WTC11 (cell line): ENCODE results near the gene CDIP1.

Source experiments
- AFF4 ChIP-seq: sonication (generic); formaldehyde crosslinking; IDR thresholded peaks from 2 replicates; pipeline ENCODE4 v1.8.1; 2023; ENCODE audit warnings: mild to moderate bottlenecking, missing genetic modification reagents, borderline replicate concordance
- CREM ChIP-seq: sonication (generic); formaldehyde crosslinking; IDR thresholded peaks from 2 replicates; pipeline ENCODE4 v1.8.1; 2022; ENCODE audit warnings: mild to moderate bottlenecking, missing genetic modification reagents, moderate library complexity
- E2F4 ChIP-seq: sonication (generic); formaldehyde crosslinking; IDR thresholded peaks from 2 replicates; pipeline ENCODE4 v1.8.1; 2022; ENCODE audit warnings: low read depth, mild to moderate bottlenecking, moderate library complexity, missing genetic modification reagents, borderline replicate concordance
- ESRRA ChIP-seq: sonication (generic); formaldehyde crosslinking; IDR thresholded peaks from 2 replicates; pipeline ENCODE4 v1.8.1; 2022; ENCODE audit warnings: mild to moderate bottlenecking, missing genetic modification reagents, borderline replicate concordance
- GABPB1 ChIP-seq: sonication (generic); formaldehyde crosslinking; IDR thresholded peaks from 2 replicates; pipeline ENCODE4 v1.8.1; 2023; ENCODE audit warnings: mild to moderate bottlenecking, missing genetic modification reagents
- MLX ChIP-seq: sonication (generic); formaldehyde crosslinking; IDR thresholded peaks from 2 replicates; pipeline ENCODE4 v1.8.1; 2023; ENCODE audit warnings: mild to moderate bottlenecking, missing genetic modification reagents, moderate library complexity
- MXD4 ChIP-seq: fragments of 250-450 bp; sonication (Bioruptor Pico); IDR thresholded peaks from 2 replicates; pipeline ENCODE4 v1.8.0; 2021; ENCODE audit warnings: mild to moderate bottlenecking, moderate library complexity, borderline replicate concordance
- NFYB ChIP-seq: sonication (generic); formaldehyde crosslinking; conservative IDR thresholded peaks from 2 replicates; pipeline ENCODE4 v1.8.0; 2022; ENCODE audit warnings: low read depth, missing genetic modification reagents
- SMAD4 ChIP-seq: sonication (generic); formaldehyde crosslinking; IDR thresholded peaks from 2 replicates; pipeline ENCODE4 v1.8.0; 2022; ENCODE audit warnings: mild to moderate bottlenecking, missing genetic modification reagents
- TEAD1 ChIP-seq: sonication (generic); formaldehyde crosslinking; IDR thresholded peaks from 2 replicates; pipeline ENCODE4 v1.8.0; 2022; ENCODE audit warnings: mild to moderate bottlenecking, missing genetic modification reagents
- USF2 ChIP-seq: sonication (generic); formaldehyde crosslinking; IDR thresholded peaks from 2 replicates; pipeline ENCODE4 v1.8.1; 2023; ENCODE audit warnings: mild to moderate bottlenecking, missing genetic modification reagents, moderate library complexity
- TF ChIP-seq, protein P1 (sequence below): fragments of 200-600 bp; IDR thresholded peaks from 2 replicates; pipeline ENCODE4 v1.8.0; 2022; ENCODE audit warnings: antibody characterized with exemption
- TF ChIP-seq, protein P2 (sequence below): sonication (generic); formaldehyde crosslinking; IDR thresholded peaks from 2 replicates; pipeline ENCODE4 v1.8.1; 2022; ENCODE audit warnings: mild to moderate bottlenecking, missing genetic modification reagents, moderate library complexity, borderline replicate concordance

GRCh38 chr16:4556112-4556511 is 17.5 kb upstream of the CDIP1 start, which contains the start of gene C16orf96:
- TF ChIP-seq CREM (CRISPR knock-in tag) = no peak
- no peak for TF ChIP-seq ESRRA (CRISPR knock-in tag)
- TF ChIP-seq, protein P1, sequence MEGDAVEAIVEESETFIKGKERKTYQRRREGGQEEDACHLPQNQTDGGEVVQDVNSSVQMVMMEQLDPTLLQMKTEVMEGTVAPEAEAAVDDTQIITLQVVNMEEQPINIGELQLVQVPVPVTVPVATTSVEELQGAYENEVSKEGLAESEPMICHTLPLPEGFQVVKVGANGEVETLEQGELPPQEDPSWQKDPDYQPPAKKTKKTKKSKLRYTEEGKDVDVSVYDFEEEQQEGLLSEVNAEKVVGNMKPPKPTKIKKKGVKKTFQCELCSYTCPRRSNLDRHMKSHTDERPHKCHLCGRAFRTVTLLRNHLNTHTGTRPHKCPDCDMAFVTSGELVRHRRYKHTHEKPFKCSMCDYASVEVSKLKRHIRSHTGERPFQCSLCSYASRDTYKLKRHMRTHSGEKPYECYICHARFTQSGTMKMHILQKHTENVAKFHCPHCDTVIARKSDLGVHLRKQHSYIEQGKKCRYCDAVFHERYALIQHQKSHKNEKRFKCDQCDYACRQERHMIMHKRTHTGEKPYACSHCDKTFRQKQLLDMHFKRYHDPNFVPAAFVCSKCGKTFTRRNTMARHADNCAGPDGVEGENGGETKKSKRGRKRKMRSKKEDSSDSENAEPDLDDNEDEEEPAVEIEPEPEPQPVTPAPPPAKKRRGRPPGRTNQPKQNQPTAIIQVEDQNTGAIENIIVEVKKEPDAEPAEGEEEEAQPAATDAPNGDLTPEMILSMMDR = no peak
- no peak for TF ChIP-seq MXD4 (CRISPR knock-in tag)
- TF ChIP-seq, protein P2, sequence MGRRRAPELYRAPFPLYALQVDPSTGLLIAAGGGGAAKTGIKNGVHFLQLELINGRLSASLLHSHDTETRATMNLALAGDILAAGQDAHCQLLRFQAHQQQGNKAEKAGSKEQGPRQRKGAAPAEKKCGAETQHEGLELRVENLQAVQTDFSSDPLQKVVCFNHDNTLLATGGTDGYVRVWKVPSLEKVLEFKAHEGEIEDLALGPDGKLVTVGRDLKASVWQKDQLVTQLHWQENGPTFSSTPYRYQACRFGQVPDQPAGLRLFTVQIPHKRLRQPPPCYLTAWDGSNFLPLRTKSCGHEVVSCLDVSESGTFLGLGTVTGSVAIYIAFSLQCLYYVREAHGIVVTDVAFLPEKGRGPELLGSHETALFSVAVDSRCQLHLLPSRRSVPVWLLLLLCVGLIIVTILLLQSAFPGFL (CRISPR knock-in tag) = no peak
- TF ChIP-seq AFF4 (CRISPR knock-in tag) = no peak
- TF ChIP-seq NFYB = no peak
- no peak for TF ChIP-seq USF2 (CRISPR knock-in tag)
- no peak for TF ChIP-seq E2F4 (CRISPR knock-in tag)
- no peak for TF ChIP-seq MLX (CRISPR knock-in tag)
- TF ChIP-seq SMAD4 (CRISPR knock-in tag) = no peak
- TF ChIP-seq TEAD1 (CRISPR knock-in tag) = no peak
- TF ChIP-seq GABPB1 = no peak
